ENCODE results near the gene NAA80. TPM values are rescaled to one million over a fixed set of nuclear protein-coding genes. Genes with fewer than 3 reads are reported as not detected.

NAA80 gene
- total and polyA plus RNA-seq, 2 donors (not counting 3 experiments of a cell fraction or from before 2014, with no cell fraction given) = 9.0 to 13.1 TPM

DNA sequence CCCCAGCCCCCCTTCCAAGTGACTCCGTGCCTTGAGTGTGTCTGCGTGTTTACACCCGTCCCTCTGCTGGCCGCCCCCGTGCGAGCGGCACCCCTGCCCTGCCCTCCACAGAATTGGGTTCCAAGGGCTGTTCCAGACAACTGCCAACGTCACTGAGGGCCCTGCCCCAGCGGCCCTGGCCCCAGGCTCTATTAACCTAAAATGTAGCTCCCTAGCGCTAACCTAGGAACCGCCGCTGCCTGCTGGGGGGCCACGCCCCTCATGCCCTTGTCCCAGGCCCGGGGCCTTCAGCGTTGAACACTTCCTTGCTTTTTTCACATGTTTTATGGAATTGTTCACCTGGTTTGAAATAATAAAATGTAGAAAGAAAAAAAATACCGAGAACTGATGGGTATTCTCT, 40.2 kb downstream of the NAA80 start:
- Histone ChIP-seq H4K20me1 (replicated peaks; ENCODE audit: control insufficient read depth, extremely low read depth, insufficient read depth, low read length) (no peaks in the 10 kb centered on the region), H3K9me3 (replicated peaks; ENCODE audit: control insufficient read depth, insufficient read depth, low read length) (no peaks in the 10 kb centered on the region), H3K79me2 (ENCODE audit: control insufficient read depth, insufficient read depth, low read length) (peaks cover 23% of the 10 kb centered on the region), H3K27ac (ENCODE audit: insufficient read depth, low read depth, low read length) (no peak overlapping the region), H3K4me2 (ENCODE audit: insufficient read depth, low read length) (no peak overlapping the region), H3K9ac (replicated peaks; ENCODE audit: extremely low read depth, insufficient read depth, low read length) (no peak overlapping the region), H3K9me1 (replicated peaks; ENCODE audit: control insufficient read depth, extremely low read depth, insufficient read depth, low read length) (no peaks in the 10 kb centered on the region), H3K4me1 (ENCODE audit: control insufficient read depth, extremely low read depth, insufficient read depth, low read length) (peaks cover 40% of the 10 kb centered on the region), H3K36me3 (ENCODE audit: control insufficient read depth in 2 of 2, extremely low read depth in 1 of 2, insufficient read depth in 2 of 2, low read length in 2 of 2) (peaks cover 14 to 37% of the 10 kb centered on the region in 2 experiments), H3K27me3 (ENCODE audit: control insufficient read depth in 2 of 2, insufficient read depth in 2 of 2, low read length in 2 of 2) (no peaks in the 10 kb centered on the region), H2AFZ (ENCODE audit: low read depth, low read length) (no peak overlapping the region), H3K4me3 (replicated peaks in 1 of 3; ENCODE audit: insufficient read depth in 1 of 3, low read depth in 1 of 3, low read length in 3 of 3) (no peak overlapping the region)
- BruUV-seq (replicated peaks) = TSS peak; percentile 79
- POLR2A ChIA-PET = interaction anchor here (0.6 to 2.1 kb wide), 3 partner anchors 16 to 62 kb away, joined by 3 to 11 read pairs (median 3); no protein-coding TSS in a partner anchor
- CTCF ChIA-PET = interaction anchor here (1.9 to 8.6 kb wide), 6 partner anchors 8 to 65 kb away, joined by 12 to 98 read pairs (median 26); partner anchors contain the start of gene GNAT1
- DNase-seq (ENCODE audit: low read depth, low spot score) (no peak), FAIRE-seq (no peak)
- intact Hi-C loops (cut with micrococcal nuclease) (no loop called here), dilution Hi-C loops (cut with MboI; ENCODE audit: extremely low pct_ligation_motif_present, low sequenced_read_pairs) (no loop called here)
- TF ChIP-seq POLR2AphosphoS5 (IDR thresholded peaks at IDR 0.05; ENCODE audit: insufficient read depth, low read depth, low read length) = no peak
- TF ChIP-seq, protein P1, sequence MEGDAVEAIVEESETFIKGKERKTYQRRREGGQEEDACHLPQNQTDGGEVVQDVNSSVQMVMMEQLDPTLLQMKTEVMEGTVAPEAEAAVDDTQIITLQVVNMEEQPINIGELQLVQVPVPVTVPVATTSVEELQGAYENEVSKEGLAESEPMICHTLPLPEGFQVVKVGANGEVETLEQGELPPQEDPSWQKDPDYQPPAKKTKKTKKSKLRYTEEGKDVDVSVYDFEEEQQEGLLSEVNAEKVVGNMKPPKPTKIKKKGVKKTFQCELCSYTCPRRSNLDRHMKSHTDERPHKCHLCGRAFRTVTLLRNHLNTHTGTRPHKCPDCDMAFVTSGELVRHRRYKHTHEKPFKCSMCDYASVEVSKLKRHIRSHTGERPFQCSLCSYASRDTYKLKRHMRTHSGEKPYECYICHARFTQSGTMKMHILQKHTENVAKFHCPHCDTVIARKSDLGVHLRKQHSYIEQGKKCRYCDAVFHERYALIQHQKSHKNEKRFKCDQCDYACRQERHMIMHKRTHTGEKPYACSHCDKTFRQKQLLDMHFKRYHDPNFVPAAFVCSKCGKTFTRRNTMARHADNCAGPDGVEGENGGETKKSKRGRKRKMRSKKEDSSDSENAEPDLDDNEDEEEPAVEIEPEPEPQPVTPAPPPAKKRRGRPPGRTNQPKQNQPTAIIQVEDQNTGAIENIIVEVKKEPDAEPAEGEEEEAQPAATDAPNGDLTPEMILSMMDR (IDR thresholded peaks at IDR 0.05; ENCODE audit: extremely low read depth in 1 of 2, insufficient read depth in 1 of 2, low read depth in 1 of 2, low read length in 2 of 2) = no peak
- no peak for TF ChIP-seq JUN (IDR thresholded peaks at IDR 0.05; ENCODE audit: borderline replicate concordance, insufficient read depth, insufficient read length, low read depth)
- no peak for TF ChIP-seq MYC (IDR thresholded peaks at IDR 0.05; ENCODE audit: low read depth, low read length)
- no peak for TF ChIP-seq EZH2 (IDR thresholded peaks at IDR 0.05; ENCODE audit: borderline replicate concordance, low read depth, low read length, severe bottlenecking)
- TF ChIP-seq POLR2A (IDR thresholded peaks at IDR 0.05; ENCODE audit: low read depth, low read length) = no peak
- no peak for TF ChIP-seq GATA2 (IDR thresholded peaks at IDR 0.05; ENCODE audit: insufficient read depth, insufficient read length, low read depth, low read length)
- TF ChIP-seq, protein P2, sequence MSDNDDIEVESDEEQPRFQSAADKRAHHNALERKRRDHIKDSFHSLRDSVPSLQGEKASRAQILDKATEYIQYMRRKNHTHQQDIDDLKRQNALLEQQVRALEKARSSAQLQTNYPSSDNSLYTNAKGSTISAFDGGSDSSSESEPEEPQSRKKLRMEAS (IDR thresholded peaks at IDR 0.05; ENCODE audit: insufficient read depth, insufficient read length) = no peak
- no peak for TF ChIP-seq FOS (IDR thresholded peaks at IDR 0.05; ENCODE audit: borderline replicate concordance, insufficient read depth, low read length)

Measured in endothelial cell of umbilical vein (primary cell).